HG02885 (cell line): Measurements from ENCODE around the gene IKZF1.
A peak's percentile ranks its signal among the peaks of the same experiment; 100 is the strongest.
"Not testable (repeated sequence)": the region's sequence is repeated elsewhere in the genome, so short reads cannot be mapped to it uniquely, and the experiment has no call there.

ENCODE experiments used
- ATAC-seq: cut with Tn5 transposase; IDR thresholded peaks from one replicate; pipeline ENCODE4 v1.9.1; 2021; ENCODE audit warnings: mild to moderate bottlenecking; ENCODE audit not compliant: unreplicated experiment, poor library complexity

Gene IKZF1

GRCh38 chr7:50331564-50332208 lies 27.2 kb downstream of the IKZF1 start:
- peak; percentile 72 for ATAC-seq

- no peak for ATAC-seq
Measured at GRCh38 chr7:50332241-50333165, 28.0 kb downstream of the IKZF1 start.

- no peak for ATAC-seq
Measured at GRCh38 chr7:50333221-50333651, 28.7 kb downstream of the IKZF1 start.

- no peak for ATAC-seq
Measured at GRCh38 chr7:50334341-50334994, 30.0 kb downstream of the IKZF1 start.

GRCh38 chr7:50335230-50335794 lies 30.8 kb downstream of the IKZF1 start:
- no peak for ATAC-seq

- peak; percentile 24 for ATAC-seq
Measured at GRCh38 chr7:50335795-50336754, 31.6 kb downstream of the IKZF1 start.

- no peak for ATAC-seq
Measured at GRCh38 chr7:50336894-50337703, 32.6 kb downstream of the IKZF1 start.

GRCh38 chr7:50339472-50339871 lies 35.0 kb downstream of the IKZF1 start:
- not testable (repeated sequence) for ATAC-seq

GRCh38 chr7:50339990-50340500 lies 35.5 kb downstream of the IKZF1 start:
- ATAC-seq: peak; percentile 21

- ATAC-seq: no peak
Measured at GRCh38 chr7:50341724-50342123, 37.2 kb downstream of the IKZF1 start.

- no peak for ATAC-seq
Measured at GRCh38 chr7:50342616-50343114, 38.1 kb downstream of the IKZF1 start.

GRCh38 chr7:50346545-50347497 lies 42.3 kb downstream of the IKZF1 start:
- ATAC-seq: no peak

- no peak for ATAC-seq
Measured at GRCh38 chr7:50347693-50348092, 43.2 kb downstream of the IKZF1 start.

GRCh38 chr7:50348469-50349162 lies 44.1 kb downstream of the IKZF1 start:
- ATAC-seq: no peak

- no peak for ATAC-seq
Measured at GRCh38 chr7:50349399-50349798, 44.9 kb downstream of the IKZF1 start.
